ENCODE measurements around the gene EPB41L3. TPM values are rescaled to one million over a fixed set of nuclear protein-coding genes. Genes with fewer than 3 reads are reported as not detected.

The EPB41L3 gene
- total RNA-seq, 1 experiment from 2014 or later = 20.6 TPM

DNA sequence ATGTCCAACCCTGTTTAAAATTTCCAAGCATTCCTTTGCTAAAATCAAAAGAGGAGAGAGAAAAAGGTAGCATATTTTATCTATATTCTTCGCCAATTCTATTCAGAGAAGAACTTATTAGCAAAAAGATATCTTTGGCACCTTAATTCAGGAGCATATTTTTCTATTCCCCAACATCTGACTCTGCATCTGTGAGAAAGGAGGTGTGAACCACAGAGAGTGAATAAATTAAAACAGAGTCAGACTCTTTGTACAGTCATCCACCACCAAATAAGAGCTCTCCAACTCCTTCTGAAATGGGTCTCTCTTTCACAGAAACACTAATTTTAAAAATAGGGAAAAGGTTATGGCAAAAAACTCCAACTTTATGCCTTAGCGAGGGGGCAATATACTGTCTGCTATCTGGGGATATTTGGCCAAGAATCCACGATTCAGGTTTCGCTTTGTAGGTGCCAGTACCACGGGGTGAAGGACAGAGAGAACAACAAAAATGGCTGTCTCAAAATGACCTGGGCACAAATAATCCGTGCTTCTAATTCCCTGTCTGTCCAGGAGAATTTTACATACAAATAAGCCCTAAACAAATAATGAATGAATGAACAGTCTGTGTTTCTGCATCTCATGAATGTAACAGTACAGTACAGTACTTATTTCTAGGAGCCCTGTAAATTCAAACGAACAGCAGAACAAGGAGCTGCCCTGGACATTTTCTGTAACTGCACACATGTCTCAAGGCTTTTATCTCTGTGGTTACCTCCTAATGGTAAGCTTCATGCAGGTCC lies 43.4 kb downstream of the EPB41L3 start:
- Mint-ChIP-seq H3K9me3 (peaks cover 5% of the 10 kb centered on the region), H3K27me3 (ENCODE audit: low read depth) (no peaks in the 10 kb centered on the region), H3K4me1 (no peaks in the 10 kb centered on the region), H3K27ac (no peak overlapping the region), H3K4me3 (no peak overlapping the region), H3K36me3 (no peaks in the 10 kb centered on the region)
- ChIA-PET CTCF (no interaction called here), POLR2A (no interaction called here)
- TF ChIP-seq, protein P1, sequence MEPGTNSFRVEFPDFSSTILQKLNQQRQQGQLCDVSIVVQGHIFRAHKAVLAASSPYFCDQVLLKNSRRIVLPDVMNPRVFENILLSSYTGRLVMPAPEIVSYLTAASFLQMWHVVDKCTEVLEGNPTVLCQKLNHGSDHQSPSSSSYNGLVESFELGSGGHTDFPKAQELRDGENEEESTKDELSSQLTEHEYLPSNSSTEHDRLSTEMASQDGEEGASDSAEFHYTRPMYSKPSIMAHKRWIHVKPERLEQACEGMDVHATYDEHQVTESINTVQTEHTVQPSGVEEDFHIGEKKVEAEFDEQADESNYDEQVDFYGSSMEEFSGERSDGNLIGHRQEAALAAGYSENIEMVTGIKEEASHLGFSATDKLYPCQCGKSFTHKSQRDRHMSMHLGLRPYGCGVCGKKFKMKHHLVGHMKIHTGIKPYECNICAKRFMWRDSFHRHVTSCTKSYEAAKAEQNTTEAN (CRISPR knock-in tag; IDR thresholded peaks at IDR 0.05) = no peak
- no peak for TF ChIP-seq NFE2L1 (CRISPR knock-in tag; IDR thresholded peaks at IDR 0.05)
- no peak for TF ChIP-seq SOX15 (CRISPR knock-in tag; IDR thresholded peaks at IDR 0.05)
- no peak for TF ChIP-seq ETV6 (CRISPR knock-in tag; IDR thresholded peaks at IDR 0.05)
- no peak for TF ChIP-seq ZNF121 (CRISPR knock-in tag; IDR thresholded peaks at IDR 0.05)
- no peak for TF ChIP-seq RORB (CRISPR knock-in tag; IDR thresholded peaks at IDR 0.05)
- TF ChIP-seq, protein P2, sequence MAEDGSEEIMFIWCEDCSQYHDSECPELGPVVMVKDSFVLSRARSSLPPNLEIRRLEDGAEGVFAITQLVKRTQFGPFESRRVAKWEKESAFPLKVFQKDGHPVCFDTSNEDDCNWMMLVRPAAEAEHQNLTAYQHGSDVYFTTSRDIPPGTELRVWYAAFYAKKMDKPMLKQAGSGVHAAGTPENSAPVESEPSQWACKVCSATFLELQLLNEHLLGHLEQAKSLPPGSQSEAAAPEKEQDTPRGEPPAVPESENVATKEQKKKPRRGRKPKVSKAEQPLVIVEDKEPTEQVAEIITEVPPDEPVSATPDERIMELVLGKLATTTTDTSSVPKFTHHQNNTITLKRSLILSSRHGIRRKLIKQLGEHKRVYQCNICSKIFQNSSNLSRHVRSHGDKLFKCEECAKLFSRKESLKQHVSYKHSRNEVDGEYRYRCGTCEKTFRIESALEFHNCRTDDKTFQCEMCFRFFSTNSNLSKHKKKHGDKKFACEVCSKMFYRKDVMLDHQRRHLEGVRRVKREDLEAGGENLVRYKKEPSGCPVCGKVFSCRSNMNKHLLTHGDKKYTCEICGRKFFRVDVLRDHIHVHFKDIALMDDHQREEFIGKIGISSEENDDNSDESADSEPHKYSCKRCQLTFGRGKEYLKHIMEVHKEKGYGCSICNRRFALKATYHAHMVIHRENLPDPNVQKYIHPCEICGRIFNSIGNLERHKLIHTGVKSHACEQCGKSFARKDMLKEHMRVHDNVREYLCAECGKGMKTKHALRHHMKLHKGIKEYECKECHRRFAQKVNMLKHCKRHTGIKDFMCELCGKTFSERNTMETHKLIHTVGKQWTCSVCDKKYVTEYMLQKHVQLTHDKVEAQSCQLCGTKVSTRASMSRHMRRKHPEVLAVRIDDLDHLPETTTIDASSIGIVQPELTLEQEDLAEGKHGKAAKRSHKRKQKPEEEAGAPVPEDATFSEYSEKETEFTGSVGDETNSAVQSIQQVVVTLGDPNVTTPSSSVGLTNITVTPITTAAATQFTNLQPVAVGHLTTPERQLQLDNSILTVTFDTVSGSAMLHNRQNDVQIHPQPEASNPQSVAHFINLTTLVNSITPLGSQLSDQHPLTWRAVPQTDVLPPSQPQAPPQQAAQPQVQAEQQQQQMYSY (CRISPR knock-in tag; IDR thresholded peaks at IDR 0.05) = no peak
- no peak for TF ChIP-seq ATF1 (CRISPR knock-in tag; IDR thresholded peaks at IDR 0.05)
- no peak for TF ChIP-seq SP1 (CRISPR knock-in tag; conservative IDR thresholded peaks at IDR 0.05)
- TF ChIP-seq, protein P3, sequence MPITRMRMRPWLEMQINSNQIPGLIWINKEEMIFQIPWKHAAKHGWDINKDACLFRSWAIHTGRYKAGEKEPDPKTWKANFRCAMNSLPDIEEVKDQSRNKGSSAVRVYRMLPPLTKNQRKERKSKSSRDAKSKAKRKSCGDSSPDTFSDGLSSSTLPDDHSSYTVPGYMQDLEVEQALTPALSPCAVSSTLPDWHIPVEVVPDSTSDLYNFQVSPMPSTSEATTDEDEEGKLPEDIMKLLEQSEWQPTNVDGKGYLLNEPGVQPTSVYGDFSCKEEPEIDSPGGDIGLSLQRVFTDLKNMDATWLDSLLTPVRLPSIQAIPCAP (CRISPR knock-in tag; IDR thresholded peaks at IDR 0.05) = no peak
- no peak for TF ChIP-seq GABPB1 (CRISPR knock-in tag; IDR thresholded peaks at IDR 0.05)
- TF ChIP-seq, protein P4, sequence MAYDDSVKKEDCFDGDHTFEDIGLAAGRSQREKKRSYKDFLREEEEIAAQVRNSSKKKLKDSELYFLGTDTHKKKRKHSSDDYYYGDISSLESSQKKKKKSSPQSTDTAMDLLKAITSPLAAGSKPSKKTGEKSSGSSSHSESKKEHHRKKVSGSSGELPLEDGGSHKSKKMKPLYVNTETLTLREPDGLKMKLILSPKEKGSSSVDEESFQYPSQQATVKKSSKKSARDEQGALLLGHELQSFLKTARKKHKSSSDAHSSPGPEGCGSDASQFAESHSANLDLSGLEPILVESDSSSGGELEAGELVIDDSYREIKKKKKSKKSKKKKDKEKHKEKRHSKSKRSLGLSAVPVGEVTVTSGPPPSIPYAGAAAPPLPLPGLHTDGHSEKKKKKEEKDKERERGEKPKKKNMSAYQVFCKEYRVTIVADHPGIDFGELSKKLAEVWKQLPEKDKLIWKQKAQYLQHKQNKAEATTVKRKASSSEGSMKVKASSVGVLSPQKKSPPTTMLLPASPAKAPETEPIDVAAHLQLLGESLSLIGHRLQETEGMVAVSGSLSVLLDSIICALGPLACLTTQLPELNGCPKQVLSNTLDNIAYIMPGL (CRISPR knock-in tag; IDR thresholded peaks at IDR 0.05) = no peak
- TF ChIP-seq FOXJ3 (CRISPR knock-in tag; IDR thresholded peaks at IDR 0.05; ENCODE audit: borderline replicate concordance) = no peak
- TF ChIP-seq, protein P5, sequence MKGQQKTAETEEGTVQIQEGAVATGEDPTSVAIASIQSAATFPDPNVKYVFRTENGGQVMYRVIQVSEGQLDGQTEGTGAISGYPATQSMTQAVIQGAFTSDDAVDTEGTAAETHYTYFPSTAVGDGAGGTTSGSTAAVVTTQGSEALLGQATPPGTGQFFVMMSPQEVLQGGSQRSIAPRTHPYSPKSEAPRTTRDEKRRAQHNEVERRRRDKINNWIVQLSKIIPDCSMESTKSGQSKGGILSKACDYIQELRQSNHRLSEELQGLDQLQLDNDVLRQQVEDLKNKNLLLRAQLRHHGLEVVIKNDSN (CRISPR knock-in tag; IDR thresholded peaks at IDR 0.05) = no peak
- TF ChIP-seq, protein P6, sequence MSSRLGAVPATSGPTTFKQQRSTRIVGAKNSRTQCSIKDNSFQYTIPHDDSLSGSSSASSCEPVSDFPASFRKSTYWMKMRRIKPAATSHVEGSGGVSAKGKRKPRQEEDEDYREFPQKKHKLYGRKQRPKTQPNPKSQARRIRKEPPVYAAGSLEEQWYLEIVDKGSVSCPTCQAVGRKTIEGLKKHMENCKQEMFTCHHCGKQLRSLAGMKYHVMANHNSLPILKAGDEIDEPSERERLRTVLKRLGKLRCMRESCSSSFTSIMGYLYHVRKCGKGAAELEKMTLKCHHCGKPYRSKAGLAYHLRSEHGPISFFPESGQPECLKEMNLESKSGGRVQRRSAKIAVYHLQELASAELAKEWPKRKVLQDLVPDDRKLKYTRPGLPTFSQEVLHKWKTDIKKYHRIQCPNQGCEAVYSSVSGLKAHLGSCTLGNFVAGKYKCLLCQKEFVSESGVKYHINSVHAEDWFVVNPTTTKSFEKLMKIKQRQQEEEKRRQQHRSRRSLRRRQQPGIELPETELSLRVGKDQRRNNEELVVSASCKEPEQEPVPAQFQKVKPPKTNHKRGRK (CRISPR knock-in tag; IDR thresholded peaks at IDR 0.05; ENCODE audit: borderline replicate concordance) = no peak
- no peak for TF ChIP-seq TEAD1 (CRISPR knock-in tag; IDR thresholded peaks at IDR 0.05)
- no peak for TF ChIP-seq RELA (CRISPR knock-in tag; IDR thresholded peaks at IDR 0.05; ENCODE audit: borderline replicate concordance)
- ATAC-seq = no peak
- DNase-seq (ENCODE audit: low spot score) = no peak
